Left ventricle myocardium inferior (tissue), 1 donor: Measurements from ENCODE around the gene NIPAL1. TPM values are rescaled to one million over a fixed set of nuclear protein-coding genes. Genes with fewer than 3 reads are reported as not detected.
A peak's percentile ranks its signal among the peaks of the same experiment; 100 is the strongest.

Source experiments
- DNase-seq: peaks from one replicate; pipeline ENCODE4 v3.0.0-alpha.2; 2020
- H3K27ac ChIP-seq: fragments of 200-600 bp; replicated peaks from 2 replicates; pipeline ENCODE4 v1.8.0; 2021
- H3K27me3 ChIP-seq: fragments of 200-600 bp; 2 replicates; pipeline ENCODE4 v1.8.0; 2021; ENCODE audit warnings: low read depth
- H3K36me3 ChIP-seq: fragments of 200-600 bp; 2 replicates; pipeline ENCODE4 v1.8.0; 2021
- H3K4me1 ChIP-seq: fragments of 200-600 bp; 2 replicates; pipeline ENCODE4 v1.8.0; 2021
- H3K4me3 ChIP-seq: fragments of 200-600 bp; 2 replicates; pipeline ENCODE4 v1.8.0; 2021; ENCODE audit warnings: mild to moderate bottlenecking, moderate library complexity
- H3K9me3 ChIP-seq: fragments of 200-600 bp; replicated peaks from 2 replicates; pipeline ENCODE4 v1.8.0; 2021
- CTCF ChIP-seq: fragments of 200-600 bp; IDR thresholded peaks from 2 replicates; pipeline ENCODE4 v1.8.0; 2021; ENCODE audit warnings: antibody characterized with exemption, mild to moderate bottlenecking, borderline replicate concordance
- intact Hi-C: fragments of 100-400 bp; cut with micrococcal nuclease; formaldehyde crosslinking; loops from one replicate; pipeline ENCODE4 v1.11.0; 2022
- total RNA-seq: library from RNA; stranded (reverse); fragmentation: NEBNext Ultra II Directional; extraction: Animal tissue kit (Norgen Biotek cat#: 25700); gene quantifications from one replicate; pipeline ENCODE4 v1.2.1, GENCODE V29; 2021
- donor health status: DM: no; HTN: yes; CAD: no; lungs with severe emphysema.

NIPAL1 gene
- total RNA-seq, 1 donor from 2014 or later: 0.25 TPM

- no peak overlapping the region for H3K4me3 ChIP-seq
- no peak for DNase-seq
- H3K27me3 ChIP-seq: peaks cover 9% of the 10 kb centered on the region
- H3K4me1 ChIP-seq: peaks cover 25% of the 10 kb centered on the region
- H3K9me3 ChIP-seq: no peaks in the 10 kb centered on the region
- TF ChIP-seq CTCF: no peak
- no peaks in the 10 kb centered on the region for H3K36me3 ChIP-seq
- no peak overlapping the region for H3K27ac ChIP-seq
- intact Hi-C loops: no loop called here
Observed at GRCh38 chr4:48046059-48046458, 29.5 kb downstream of the NIPAL1 start.

- Histone ChIP-seq H3K4me1 (peaks cover 25% of the 10 kb centered on the region), H3K27ac (peak overlapping the region; percentile 76), H3K27me3 (peaks cover 9% of the 10 kb centered on the region), H3K36me3 (no peaks in the 10 kb centered on the region), H3K4me3 (no peak overlapping the region), H3K9me3 (no peaks in the 10 kb centered on the region)
- intact Hi-C loops: no loop called here
- no peak for TF ChIP-seq CTCF
- DNase-seq: no peak
Observed at GRCh38 chr4:48047421-48047844, 30.9 kb downstream of the NIPAL1 start.

- Histone ChIP-seq H3K27ac (peak overlapping the region; percentile 76), H3K27me3 (peaks cover 9% of the 10 kb centered on the region), H3K36me3 (no peaks in the 10 kb centered on the region), H3K4me1 (peaks cover 25% of the 10 kb centered on the region), H3K9me3 (no peaks in the 10 kb centered on the region), H3K4me3 (no peak overlapping the region)
- TF ChIP-seq CTCF: no peak
- intact Hi-C loops: no loop called here
- peak; percentile 35 for DNase-seq
Observed at GRCh38 chr4:48047896-48048295, 31.3 kb downstream of the NIPAL1 start.

GRCh38 chr4:48049483-48049882 lies 32.9 kb downstream of the NIPAL1 start:
- intact Hi-C loops: no loop called here
- Histone ChIP-seq H3K27me3 (peaks cover 9% of the 10 kb centered on the region), H3K36me3 (no peaks in the 10 kb centered on the region), H3K4me1 (peaks cover 25% of the 10 kb centered on the region), H3K4me3 (no peak overlapping the region), H3K9me3 (no peaks in the 10 kb centered on the region), H3K27ac (no peak overlapping the region)
- no peak for TF ChIP-seq CTCF
- DNase-seq: no peak

- peaks cover 4% of the 10 kb centered on the region for H3K27me3 ChIP-seq
- intact Hi-C loops: no loop called here
- no peak for TF ChIP-seq CTCF
- DNase-seq: no peak
- H3K9me3 ChIP-seq: no peaks in the 10 kb centered on the region
- H3K36me3 ChIP-seq: no peaks in the 10 kb centered on the region
- H3K4me3 ChIP-seq: no peak overlapping the region
- no peak overlapping the region for H3K27ac ChIP-seq
- peaks cover 23% of the 10 kb centered on the region for H3K4me1 ChIP-seq
Observed at GRCh38 chr4:48051078-48051477, 34.5 kb downstream of the NIPAL1 start.
